ENCODE measurements around the gene CASTOR1. TPM values are rescaled to one million over a fixed set of nuclear protein-coding genes. Genes with fewer than 3 reads are reported as not detected.
A peak's percentile ranks its signal among the peaks of the same experiment; 100 is the strongest.

Gene CASTOR1
- total RNA-seq, 1 experiment from 2014 or later, result 2.0 TPM

- DNase-seq (ENCODE audit: low spot score), result peak; percentile 55
Observed at GRCh38 chr22:30245985-30246813, 43.1 kb downstream of the CASTOR1 start, which contains the start of gene LIF. TSS of gene LIF (minus strand) at chr22:30246759. CDS start at chr22:30246695, 64 bp downstream.

GRCh38 chr22:30245181-30245984 is 43.9 kb downstream of the CASTOR1 start:
- DNase-seq (ENCODE audit: low spot score), result peak; percentile 61

- DNase-seq (ENCODE audit: low spot score), result no peak
Observed at GRCh38 chr22:30244641-30245040, 44.7 kb downstream of the CASTOR1 start.

GRCh38 chr22:30244066-30244465 is 45.2 kb downstream of the CASTOR1 start:
- no peak for DNase-seq (ENCODE audit: low spot score)

- DNase-seq (ENCODE audit: low spot score), result no peak
Observed at GRCh38 chr22:30243661-30244060, 45.6 kb downstream of the CASTOR1 start.

GRCh38 chr22:30241576-30242371 is 47.5 kb downstream of the CASTOR1 start:
- no peak for DNase-seq (ENCODE audit: low spot score)

- DNase-seq (ENCODE audit: low spot score), result no peak
Observed at GRCh38 chr22:30240541-30241417, 48.5 kb downstream of the CASTOR1 start.

- no peak for DNase-seq (ENCODE audit: low spot score)
Observed at GRCh38 chr22:30239488-30240405, 49.6 kb downstream of the CASTOR1 start.

- peak; percentile 34 for DNase-seq (ENCODE audit: low spot score)
Observed at GRCh38 chr22:30238661-30239487, 50.4 kb downstream of the CASTOR1 start.

GRCh38 chr22:30238136-30238535 is 51.2 kb downstream of the CASTOR1 start:
- no peak for DNase-seq (ENCODE audit: low spot score)

- no peak for DNase-seq (ENCODE audit: low spot score)
Observed at GRCh38 chr22:30236875-30237274, 52.4 kb downstream of the CASTOR1 start.

GRCh38 chr22:30235687-30236170 is 53.6 kb downstream of the CASTOR1 start:
- DNase-seq (ENCODE audit: low spot score), result peak; percentile 43

Other genes with a start within 250 kb of the CASTOR1 start
- gene HORMAD2, start 209.0 kb downstream of the CASTOR1 start, total RNA-seq (2014; rRNA removed; shearing (Covaris generic)), result not detected in 2 replicates
- gene LIF, start 42.7 kb downstream of the CASTOR1 start, total RNA-seq (2014; rRNA removed; shearing (Covaris generic)), result 48.5 and 50.2 TPM in 2 replicates
- gene OSM, start 22.7 kb downstream of the CASTOR1 start, total RNA-seq (2014; rRNA removed; shearing (Covaris generic)), result not detected in 2 replicates
- gene TBC1D10A, start 37.4 kb upstream of the CASTOR1 start, total RNA-seq (2014; rRNA removed; shearing (Covaris generic)), result 17.2 and 17.4 TPM in 2 replicates
- 42.3 and 50.8 TPM in 2 replicates for gene SF3A1, start 67.4 kb upstream of the CASTOR1 start, total RNA-seq (2014; rRNA removed; shearing (Covaris generic))
- 3.6 and 5.5 TPM in 2 replicates for gene CCDC157, start 67.5 kb upstream of the CASTOR1 start, total RNA-seq (2014; rRNA removed; shearing (Covaris generic))
- gene RNF215, start 97.9 kb upstream of the CASTOR1 start, total RNA-seq (2014; rRNA removed; shearing (Covaris generic)), result 4.8 and 9.5 TPM in 2 replicates
- gene SEC14L2, start 107.5 kb upstream of the CASTOR1 start, total RNA-seq (2014; rRNA removed; shearing (Covaris generic)), result 2.2 and 3.0 TPM in 2 replicates
- gene MTFP1, start 136.3 kb upstream of the CASTOR1 start, total RNA-seq (2014; rRNA removed; shearing (Covaris generic)), result 43.7 and 46.8 TPM in 2 replicates
- not detected in 2 replicates for gene SEC14L3, start 182.5 kb upstream of the CASTOR1 start, total RNA-seq (2014; rRNA removed; shearing (Covaris generic))
- gene SEC14L4, start 216.2 kb upstream of the CASTOR1 start, total RNA-seq (2014; rRNA removed; shearing (Covaris generic)), result 0.23 and 0.46 TPM in 2 replicates

Data from HT-29 (cell line).